MM.1S (cell line): ENCODE data around the gene OR10H3.
A peak's percentile ranks its signal among the peaks of the same experiment; 100 is the strongest.

Experiments used
- DNase-seq: peaks from one replicate; pipeline ENCODE4 v3.0.0-alpha.2; 2015
- H2AFZ ChIP-seq: fragments of 300-600 bp; sonication (generic); 2 replicates; pipeline ENCODE4 v1.6.0; 2016; ENCODE audit warnings: antibody characterized with exemption, low read length
- H3F3A ChIP-seq: fragments of 300-600 bp; sonication (generic); 2 replicates; pipeline ENCODE4 v1.6.1; 2016; ENCODE audit warnings: mild to moderate bottlenecking, antibody characterized with exemption, low read length, moderate library complexity, mixed read lengths; ENCODE audit not compliant: insufficient read depth
- H3K27ac ChIP-seq: fragments of 300-600 bp; sonication (generic); 2 replicates; pipeline ENCODE4 v1.5.1; 2016; ENCODE audit warnings: mild to moderate bottlenecking, low read length
- H3K27me3 ChIP-seq: fragments of 300-600 bp; sonication (generic); replicated peaks from 2 replicates; pipeline ENCODE4 v1.6.0; 2016; ENCODE audit warnings: low read length; ENCODE audit not compliant: insufficient read depth
- H3K36me3 ChIP-seq: fragments of 300-600 bp; sonication (generic); replicated peaks from 2 replicates; pipeline ENCODE4 v1.6.1; 2016; ENCODE audit warnings: mild to moderate bottlenecking, low read length, mixed read lengths; ENCODE audit not compliant: insufficient read depth
- H3K4me1 ChIP-seq: fragments of 300-600 bp; sonication (generic); 2 replicates; pipeline ENCODE4 v1.6.1; 2016; ENCODE audit warnings: low read length, mixed read lengths
- H3K4me2 ChIP-seq: fragments of 300-600 bp; sonication (generic); 2 replicates; pipeline ENCODE4 v1.6.0; 2016; ENCODE audit warnings: low read depth, low read length
- H3K4me3 ChIP-seq: fragments of 300-600 bp; sonication (generic); 2 replicates; pipeline ENCODE4 v1.5.1; 2016; ENCODE audit warnings: low read length, mixed read lengths
- H3K79me2 ChIP-seq: fragments of 300-600 bp; sonication (generic); 2 replicates; pipeline ENCODE4 v1.6.1; 2016; ENCODE audit warnings: mixed run types, low read length, mixed read lengths
- H3K9ac ChIP-seq: fragments of 300-600 bp; sonication (generic); 2 replicates; pipeline ENCODE4 v1.6.1; 2016; ENCODE audit warnings: low read length, mixed read lengths
- H3K9me2 ChIP-seq: fragments of 300-600 bp; sonication (generic); replicated peaks from 2 replicates; pipeline ENCODE4 v1.6.1; 2016; ENCODE audit warnings: mild to moderate bottlenecking, low read length, mixed read lengths; ENCODE audit not compliant: insufficient read depth
- H3K9me3 ChIP-seq: fragments of 300-600 bp; sonication (generic); replicated peaks from 2 replicates; pipeline ENCODE4 v1.6.1; 2016; ENCODE audit warnings: mild to moderate bottlenecking, low read length, mixed read lengths; ENCODE audit not compliant: insufficient read depth
- H4K20me1 ChIP-seq: fragments of 300-600 bp; sonication (generic); 2 replicates; pipeline ENCODE4 v1.6.1; 2016; ENCODE audit warnings: mild to moderate bottlenecking, low read length, moderate library complexity, mixed read lengths; ENCODE audit not compliant: insufficient read depth
- CTCF ChIP-seq: fragments of 300-600 bp; sonication (generic); IDR thresholded peaks from 2 replicates; pipeline ENCODE4 v1.5.1; 2016; ENCODE audit warnings: antibody characterized with exemption, low read length, mixed read lengths
- EZH2 ChIP-seq: fragments of 300-600 bp; sonication (generic); optimal IDR thresholded peaks from 2 replicates; pipeline ENCODE3; 2017; ENCODE audit warnings: low read depth, mild to moderate bottlenecking, antibody characterized with exemption, low read length, mixed read lengths
- EZH2phosphoT487 ChIP-seq: fragments of 300-600 bp; sonication (generic); IDR thresholded peaks from 2 replicates; pipeline ENCODE4 v1.6.1; 2018; ENCODE audit warnings: antibody characterized with exemption, low read length

OR10H3 gene

GRCh38 chr19:15702534-15702930 is 35.3 kb upstream of the OR10H3 start:
- Histone ChIP-seq H4K20me1 (no peaks in the 10 kb centered on the region), H3K4me2 (no peak overlapping the region), H3K9me2 (no peaks in the 10 kb centered on the region), H3F3A (no peaks in the 10 kb centered on the region), H3K9ac (no peak overlapping the region), H3K79me2 (no peaks in the 10 kb centered on the region), H3K9me3 (no peaks in the 10 kb centered on the region), H2AFZ (no peak overlapping the region), H3K36me3 (no peaks in the 10 kb centered on the region), H3K4me3 (no peak overlapping the region), H3K27me3 (peaks cover 63% of the 10 kb centered on the region), H3K27ac (no peak overlapping the region), H3K4me1 (no peaks in the 10 kb centered on the region)
- DNase-seq, result peak; percentile 21
- TF ChIP-seq CTCF, result peak; percentile 20
- TF ChIP-seq EZH2phosphoT487, result no peak

DNA sequence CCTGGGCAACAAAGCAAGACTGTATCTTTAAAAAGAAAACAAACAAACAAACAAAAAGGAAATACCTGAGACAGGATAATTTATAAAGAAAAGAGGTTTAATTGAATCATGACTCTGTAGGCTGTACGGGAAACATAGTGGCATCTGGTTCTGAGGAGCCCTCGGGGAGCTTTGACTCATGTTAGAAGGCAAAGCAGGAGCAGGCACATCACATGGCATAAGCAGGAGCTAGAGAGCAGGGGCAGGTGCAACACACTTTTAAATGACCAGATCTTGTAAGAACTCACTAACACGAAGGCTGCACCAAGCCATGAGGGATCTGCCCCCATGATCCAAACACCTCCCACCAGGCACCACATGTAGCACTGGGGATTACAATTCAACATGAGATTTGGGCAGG is 23.1 kb upstream of the OR10H3 start:
- no peak overlapping the region for H3K27ac ChIP-seq
- no peak overlapping the region for H3K9ac ChIP-seq
- H3K4me1 ChIP-seq, result no peaks in the 10 kb centered on the region
- DNase-seq, result no peak
- no peaks in the 10 kb centered on the region for H4K20me1 ChIP-seq
- H3K27me3 ChIP-seq, result peaks cover 26% of the 10 kb centered on the region
- H3K36me3 ChIP-seq, result no peaks in the 10 kb centered on the region
- H3K9me3 ChIP-seq, result no peaks in the 10 kb centered on the region
- no peaks in the 10 kb centered on the region for H3K9me2 ChIP-seq
- H2AFZ ChIP-seq, result no peak overlapping the region
- H3F3A ChIP-seq, result no peaks in the 10 kb centered on the region
- H3K4me3 ChIP-seq, result no peak overlapping the region
- H3K79me2 ChIP-seq, result no peaks in the 10 kb centered on the region
- H3K4me2 ChIP-seq, result no peak overlapping the region
- TF ChIP-seq EZH2phosphoT487, result no peak
- no peak for TF ChIP-seq EZH2
- no peak for TF ChIP-seq CTCF

- H2AFZ ChIP-seq, result no peak overlapping the region
- no peaks in the 10 kb centered on the region for H4K20me1 ChIP-seq
- H3K9me3 ChIP-seq, result no peaks in the 10 kb centered on the region
- H3K9me2 ChIP-seq, result no peaks in the 10 kb centered on the region
- DNase-seq, result no peak
- no peaks in the 10 kb centered on the region for H3F3A ChIP-seq
- TF ChIP-seq CTCF, result no peak
- TF ChIP-seq EZH2phosphoT487, result no peak
- TF ChIP-seq EZH2, result no peak
- H3K27ac ChIP-seq, result no peak overlapping the region
- peaks cover 22% of the 10 kb centered on the region for H3K27me3 ChIP-seq
- H3K4me2 ChIP-seq, result no peak overlapping the region
- H3K36me3 ChIP-seq, result no peaks in the 10 kb centered on the region
- H3K4me3 ChIP-seq, result no peak overlapping the region
- H3K4me1 ChIP-seq, result no peaks in the 10 kb centered on the region
- no peak overlapping the region for H3K9ac ChIP-seq
- no peaks in the 10 kb centered on the region for H3K79me2 ChIP-seq
These were observed 22.1 kb upstream of the OR10H3 start for GRCh38 chr19:15715642-15716041.

GRCh38 chr19:15717809-15718208 is 20.0 kb upstream of the OR10H3 start:
- Histone ChIP-seq H3K9ac (no peak overlapping the region), H3K36me3 (no peaks in the 10 kb centered on the region), H3K4me3 (no peak overlapping the region), H3K27ac (no peak overlapping the region), H3K9me2 (no peaks in the 10 kb centered on the region), H3F3A (no peaks in the 10 kb centered on the region), H3K4me2 (no peak overlapping the region), H2AFZ (no peak overlapping the region), H3K79me2 (no peaks in the 10 kb centered on the region), H3K4me1 (no peaks in the 10 kb centered on the region), H4K20me1 (no peaks in the 10 kb centered on the region), H3K27me3 (peaks cover 25% of the 10 kb centered on the region), H3K9me3 (no peaks in the 10 kb centered on the region)
- no peak for DNase-seq
- no peak for TF ChIP-seq EZH2
- TF ChIP-seq CTCF, result no peak
- no peak for TF ChIP-seq EZH2phosphoT487
